Coronary artery (tissue), 2 donors: ENCODE data around the gene ZNF136.

Source experiments
- DNase-seq: peaks from one replicate; pipeline ENCODE4 v3.0.0-alpha.2; 2017; ENCODE audit warnings: low spot score
- H3K27ac ChIP-seq, 2 donors: fragments of 200-600 bp; sonication (generic); one replicate each; pipeline ENCODE4 v1.5.1; 2016 to 2019
- H3K4me3 ChIP-seq: fragments of 200-600 bp; sonication (generic); 2 replicates; pipeline ENCODE4 v1.5.1; 2016; ENCODE audit warnings: mild to moderate bottlenecking, moderate library complexity
- TF ChIP-seq, protein P1 (sequence below): fragments of 200-600 bp; sonication (generic); IDR thresholded peaks from one replicate; pipeline ENCODE4 v1.5.1; 2019; ENCODE audit warnings: antibody characterized with exemption

Gene ZNF136

DNA sequence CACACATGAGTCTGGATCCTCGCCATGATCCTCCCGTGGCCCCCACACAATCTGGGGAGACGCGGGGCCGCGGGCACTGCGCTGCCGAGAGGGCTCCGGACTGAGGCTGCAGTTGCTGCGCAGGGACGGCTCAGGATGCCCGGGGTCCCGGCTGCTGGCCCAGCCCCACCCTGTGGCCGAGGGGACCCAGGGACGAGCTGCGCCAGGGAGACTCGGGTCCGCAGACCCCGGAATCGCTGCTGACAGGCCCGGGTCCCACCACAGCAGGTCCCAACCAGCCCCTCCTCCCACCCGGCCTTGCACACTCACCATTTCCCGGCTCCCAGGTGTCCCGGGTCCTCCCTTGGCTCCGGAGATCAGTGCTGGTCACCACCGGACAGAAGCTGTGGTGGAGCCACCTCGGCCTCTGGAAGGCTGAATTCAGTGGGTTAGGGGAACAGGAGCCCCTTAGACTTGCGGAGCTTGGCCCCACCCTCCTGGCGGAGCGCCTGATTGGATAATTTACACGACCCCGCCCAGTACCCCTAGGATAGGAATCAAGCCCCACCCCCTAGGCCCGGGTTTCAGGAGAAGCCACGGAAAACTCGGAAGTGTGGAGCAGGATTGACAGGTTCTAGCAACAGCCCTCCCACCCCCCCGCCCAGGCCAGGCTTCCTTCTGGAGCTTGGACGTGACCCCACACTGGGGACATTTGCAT lies 74.4 kb downstream of the ZNF136 start:
- no peak overlapping the region for H3K27ac ChIP-seq
- H3K4me3 ChIP-seq: no peak overlapping the region
- DNase-seq: no peak
- TF ChIP-seq, protein P1, sequence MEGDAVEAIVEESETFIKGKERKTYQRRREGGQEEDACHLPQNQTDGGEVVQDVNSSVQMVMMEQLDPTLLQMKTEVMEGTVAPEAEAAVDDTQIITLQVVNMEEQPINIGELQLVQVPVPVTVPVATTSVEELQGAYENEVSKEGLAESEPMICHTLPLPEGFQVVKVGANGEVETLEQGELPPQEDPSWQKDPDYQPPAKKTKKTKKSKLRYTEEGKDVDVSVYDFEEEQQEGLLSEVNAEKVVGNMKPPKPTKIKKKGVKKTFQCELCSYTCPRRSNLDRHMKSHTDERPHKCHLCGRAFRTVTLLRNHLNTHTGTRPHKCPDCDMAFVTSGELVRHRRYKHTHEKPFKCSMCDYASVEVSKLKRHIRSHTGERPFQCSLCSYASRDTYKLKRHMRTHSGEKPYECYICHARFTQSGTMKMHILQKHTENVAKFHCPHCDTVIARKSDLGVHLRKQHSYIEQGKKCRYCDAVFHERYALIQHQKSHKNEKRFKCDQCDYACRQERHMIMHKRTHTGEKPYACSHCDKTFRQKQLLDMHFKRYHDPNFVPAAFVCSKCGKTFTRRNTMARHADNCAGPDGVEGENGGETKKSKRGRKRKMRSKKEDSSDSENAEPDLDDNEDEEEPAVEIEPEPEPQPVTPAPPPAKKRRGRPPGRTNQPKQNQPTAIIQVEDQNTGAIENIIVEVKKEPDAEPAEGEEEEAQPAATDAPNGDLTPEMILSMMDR: no peak
